ENCODE results near the gene LMF1.

The LMF1 gene

DNA sequence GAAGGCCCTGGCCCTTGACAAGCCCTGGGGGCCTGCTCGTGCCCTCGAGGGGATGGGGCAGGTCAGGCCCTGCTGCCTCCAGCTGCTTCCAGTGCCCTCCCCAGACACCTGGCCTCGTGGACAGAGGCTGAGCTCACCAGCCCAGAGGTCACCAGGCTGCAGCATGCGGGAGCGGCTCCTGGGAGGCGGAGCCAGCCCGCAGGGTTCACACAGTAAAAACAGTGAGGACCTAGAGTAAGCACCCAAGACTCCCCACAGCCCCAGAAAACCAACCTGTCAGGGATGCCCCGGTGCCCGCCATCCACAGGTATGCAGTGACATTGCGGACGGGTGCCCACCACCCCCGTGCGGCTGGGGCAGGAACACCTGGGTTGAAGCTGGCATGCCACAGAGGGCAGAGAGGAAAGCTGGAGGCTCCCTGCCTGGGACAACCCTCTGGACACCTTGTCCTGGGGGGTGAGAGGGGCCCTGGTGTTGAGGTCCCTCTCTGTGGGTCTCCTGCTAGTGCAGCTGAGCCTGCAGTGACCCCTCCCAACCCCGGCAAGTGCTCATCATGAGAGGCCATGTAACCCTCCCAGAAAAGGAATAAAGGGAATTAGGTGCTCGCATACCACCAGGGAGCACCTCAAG is 62.1 kb downstream of the LMF1 start:
- no peak for DNase-seq

DNA sequence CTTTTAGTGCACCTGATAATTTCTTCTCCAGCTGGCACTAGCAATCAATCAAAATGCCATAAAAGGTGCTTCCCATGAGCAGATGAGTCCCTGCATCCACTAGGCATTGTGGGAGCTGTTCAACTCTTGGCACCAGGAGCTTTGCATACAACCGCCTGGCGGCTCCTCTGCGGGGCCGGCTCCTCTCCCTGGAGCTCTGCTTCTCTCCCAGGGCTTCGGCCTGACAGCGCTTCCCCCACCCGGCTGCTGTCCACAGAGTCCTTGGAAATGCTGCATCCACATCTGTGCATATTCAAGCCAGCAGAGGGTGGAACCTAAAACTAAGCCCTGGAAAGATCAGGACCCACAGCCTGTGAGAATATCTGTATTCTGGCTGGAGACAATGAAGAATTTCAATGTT is 62.9 kb downstream of the LMF1 start:
- no peak for DNase-seq

DNA sequence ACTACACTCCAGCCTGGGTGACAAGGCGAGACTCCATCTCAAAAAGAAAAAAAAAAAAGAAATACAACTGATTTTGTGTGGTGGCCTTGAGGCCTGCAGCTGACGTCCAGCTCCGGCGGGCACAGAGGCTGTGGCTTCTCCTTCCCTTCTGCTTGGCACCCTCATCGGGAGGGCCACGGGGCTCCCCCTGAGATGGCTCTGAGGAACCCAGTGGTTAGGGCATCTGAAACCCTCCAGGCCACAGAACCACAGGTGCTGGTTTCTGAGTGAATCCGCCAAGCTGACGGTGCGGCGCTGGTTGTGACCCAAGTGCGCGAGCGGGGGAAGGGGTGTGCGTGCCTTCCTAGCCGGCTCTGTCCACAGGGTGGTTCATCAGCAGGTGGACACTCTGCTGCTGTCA is 63.4 kb downstream of the LMF1 start:
- no peak for DNase-seq

DNA sequence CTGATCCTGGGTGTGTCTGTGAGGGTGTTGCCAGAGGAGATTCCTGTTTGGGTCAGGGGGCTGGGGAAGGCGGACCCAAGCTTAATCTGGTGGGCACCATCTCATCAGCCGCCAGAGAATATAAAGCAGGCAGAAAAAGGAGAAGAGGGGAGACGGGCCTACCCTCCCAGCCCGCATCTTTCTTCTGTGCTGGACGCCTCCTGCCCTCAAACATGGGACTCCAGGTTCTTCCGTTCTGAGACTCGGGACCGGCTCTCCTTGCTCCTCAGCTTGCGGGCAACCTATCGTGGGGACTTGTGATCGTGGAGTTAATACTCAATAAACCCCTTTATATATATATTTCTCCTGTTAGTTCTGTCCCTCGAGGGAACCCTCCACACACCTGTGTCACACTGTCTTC is 64.5 kb downstream of the LMF1 start:
- no peak for DNase-seq

DNA sequence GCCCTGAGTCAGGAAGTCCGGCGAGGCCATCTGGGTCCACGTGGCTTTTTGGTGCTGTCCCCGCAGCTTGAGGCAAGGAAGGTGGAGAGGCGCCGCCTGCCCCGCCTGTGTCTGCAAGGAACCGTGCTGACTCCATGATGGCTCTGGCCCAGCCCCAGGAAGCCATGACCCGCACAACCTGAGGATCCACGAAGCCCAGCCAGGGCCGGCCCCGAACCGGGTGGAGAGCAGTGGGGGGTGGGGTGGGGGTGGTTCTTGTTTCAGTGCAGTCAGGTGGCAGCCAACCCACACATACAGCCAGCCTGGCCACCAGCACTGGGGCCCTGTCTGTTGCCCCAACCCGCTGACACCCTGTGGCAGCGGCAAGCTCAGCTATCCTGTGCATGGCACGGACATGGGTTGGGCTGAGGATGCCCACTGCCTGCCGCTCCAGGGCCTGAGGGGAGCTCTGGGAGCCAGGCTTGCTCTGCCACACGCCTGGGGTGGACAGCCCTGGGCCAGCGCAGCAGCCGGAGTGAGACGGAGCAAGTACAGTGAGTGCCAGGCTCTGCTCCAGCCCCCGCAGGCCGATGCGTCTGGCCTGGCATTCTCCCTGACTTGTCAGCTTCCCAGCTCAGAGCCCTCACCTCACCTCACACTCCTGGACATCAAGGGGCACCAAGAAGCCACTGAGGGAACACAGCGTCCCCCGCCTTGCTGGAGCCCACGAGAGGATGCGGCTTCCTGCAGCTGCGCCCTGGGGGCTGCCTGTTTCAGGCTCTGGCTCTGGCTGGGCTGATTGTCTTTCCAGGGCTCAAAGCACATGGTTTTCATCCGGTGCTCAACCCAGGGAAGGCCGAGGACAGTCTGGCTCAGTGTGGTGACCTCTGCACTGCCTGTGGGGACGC is 68.8 kb downstream of the LMF1 start:
- DNase-seq, result no peak

DNA sequence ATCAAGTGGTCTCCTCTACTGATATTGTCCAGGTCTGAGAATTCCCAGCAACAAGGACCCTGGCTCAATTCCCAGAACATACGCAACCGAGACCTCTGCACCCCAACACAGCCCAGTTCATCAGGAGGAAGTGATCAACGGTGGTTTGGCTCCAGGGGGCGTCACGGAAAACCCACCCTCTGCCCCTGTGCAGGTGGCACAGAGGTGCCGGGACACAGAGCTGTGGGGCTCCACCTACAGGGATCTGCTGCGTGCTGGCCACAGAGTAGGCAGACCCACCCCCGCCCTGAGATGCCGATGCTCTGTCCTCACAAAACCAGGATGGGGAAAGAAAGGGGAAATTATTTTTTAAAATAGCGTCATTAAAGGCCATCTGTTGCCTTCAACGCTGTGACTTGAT is 69.6 kb downstream of the LMF1 start:
- no peak for DNase-seq

DNA sequence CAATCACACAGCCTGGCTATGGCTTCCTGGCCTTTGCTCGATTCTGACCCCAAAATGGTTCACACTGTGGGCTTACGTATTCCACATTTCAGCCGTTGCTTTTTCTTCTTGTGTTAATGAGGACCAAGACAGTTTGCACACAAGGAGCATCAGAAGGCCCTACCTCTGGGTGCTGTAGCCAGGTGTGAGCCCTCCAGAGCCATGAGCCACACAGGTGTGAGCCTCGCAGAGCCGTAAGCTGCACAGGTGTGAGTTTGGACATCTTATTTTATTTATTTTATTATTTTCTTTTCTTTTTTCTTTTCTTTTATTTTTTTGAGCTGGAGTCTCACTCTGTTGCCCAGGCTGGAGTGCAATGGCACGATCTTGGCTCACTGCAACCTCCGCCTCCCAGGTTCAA is 70.6 kb downstream of the LMF1 start:
- no peak for DNase-seq

DNA sequence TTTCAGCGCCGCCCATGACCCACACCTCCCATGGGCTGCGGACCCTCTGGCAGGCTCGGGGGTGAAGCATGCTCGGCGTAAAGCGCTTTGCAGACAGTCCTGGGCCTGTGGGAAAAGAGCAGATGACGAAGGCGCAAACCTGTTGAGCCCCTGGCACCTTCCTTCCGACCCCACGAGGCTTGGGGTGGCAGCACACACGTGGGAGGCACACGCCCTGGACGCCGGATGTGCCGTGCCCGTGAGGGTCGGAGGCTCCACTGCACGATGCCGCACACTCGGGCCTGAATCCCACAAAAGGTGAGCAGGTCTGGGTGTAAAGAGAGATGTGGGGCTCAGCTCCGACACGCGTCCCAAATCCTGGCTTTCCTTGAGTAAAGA is 71.1 kb downstream of the LMF1 start:
- no peak for DNase-seq

DNA sequence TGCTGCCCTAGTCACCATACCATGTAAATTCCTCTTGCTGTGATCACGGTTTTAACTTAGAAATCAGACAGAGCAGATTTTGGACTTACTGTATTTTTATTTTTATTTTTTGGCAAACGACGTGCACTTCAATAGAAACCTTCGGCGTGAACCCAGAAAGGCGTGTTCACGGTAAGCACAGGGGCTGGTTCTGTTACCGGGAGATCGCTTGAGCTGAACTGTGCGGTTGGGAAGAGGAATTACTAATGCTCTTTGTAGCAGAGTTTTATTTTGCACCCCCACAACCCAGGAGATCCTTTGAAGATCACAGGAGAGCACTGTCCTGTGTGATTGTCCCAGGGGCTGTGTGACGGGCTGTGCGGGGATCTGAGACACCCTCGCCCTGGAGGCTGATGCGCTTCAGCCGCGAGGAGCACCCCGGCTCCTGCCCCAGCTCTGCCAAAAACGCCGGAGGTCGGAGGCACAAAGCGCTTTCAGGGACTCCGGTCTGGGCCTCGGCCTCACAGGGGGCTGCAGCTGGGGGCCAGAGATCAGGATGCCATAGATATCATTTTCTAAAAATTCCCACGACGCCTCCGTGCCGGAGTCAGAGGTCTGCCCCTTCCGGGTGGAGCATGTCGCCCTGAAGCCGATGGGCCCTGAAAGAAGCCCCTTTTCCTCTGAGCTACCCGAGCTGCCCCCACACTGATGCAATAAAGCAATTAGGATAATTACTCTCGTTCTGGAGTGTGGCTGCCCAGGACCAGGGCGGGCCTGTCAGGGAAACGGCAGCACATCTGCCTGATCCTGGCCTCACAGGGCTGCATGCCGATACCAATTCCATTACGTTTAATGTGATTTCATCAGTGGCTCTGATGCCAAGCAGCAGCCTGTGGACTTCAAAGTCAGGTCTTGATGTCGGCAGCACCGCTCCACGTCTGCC is 71.8 kb downstream of the LMF1 start:
- DNase-seq, result no peak

DNA sequence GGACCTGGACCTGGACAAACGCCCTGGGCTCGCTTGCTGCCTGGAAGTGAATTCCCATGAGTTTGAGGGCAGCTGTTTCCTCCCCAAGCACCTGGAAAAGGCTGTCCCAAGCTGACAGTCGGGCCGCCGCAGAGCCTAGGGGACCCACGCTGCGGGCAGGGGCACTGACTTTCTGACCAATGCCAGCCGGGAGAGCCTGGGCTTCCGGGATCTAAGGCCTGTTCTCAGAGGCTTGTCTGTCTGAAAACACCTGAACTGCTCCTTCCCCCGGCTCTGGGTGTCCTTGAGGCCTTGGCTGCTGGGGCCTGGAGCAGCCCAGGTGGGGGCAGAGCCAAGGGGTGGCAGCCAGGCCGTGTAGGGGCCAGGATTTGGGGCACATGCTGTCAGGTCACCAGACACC is 72.6 kb downstream of the LMF1 start:
- DNase-seq, result no peak

DNA sequence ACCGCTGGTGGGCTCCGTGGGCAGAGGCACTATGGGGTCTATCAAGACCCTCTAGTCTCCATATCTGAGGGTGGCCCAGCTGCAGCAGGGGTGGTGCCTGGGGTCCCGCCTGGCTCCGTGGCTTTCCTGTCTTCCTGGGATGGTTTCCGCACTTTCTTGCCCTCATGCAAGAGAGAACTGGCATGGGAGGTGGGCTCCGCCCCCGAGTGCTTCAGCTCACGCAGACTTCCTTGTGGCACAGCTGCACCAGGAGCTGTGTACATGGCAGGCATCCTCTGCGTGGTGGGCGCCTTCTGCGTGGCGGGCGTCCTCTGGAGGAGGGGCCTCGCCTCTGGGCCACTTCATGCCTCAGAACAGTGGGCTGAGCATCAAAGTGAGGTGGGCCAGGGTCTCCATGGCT is 73.1 kb downstream of the LMF1 start:
- no peak for DNase-seq

DNA sequence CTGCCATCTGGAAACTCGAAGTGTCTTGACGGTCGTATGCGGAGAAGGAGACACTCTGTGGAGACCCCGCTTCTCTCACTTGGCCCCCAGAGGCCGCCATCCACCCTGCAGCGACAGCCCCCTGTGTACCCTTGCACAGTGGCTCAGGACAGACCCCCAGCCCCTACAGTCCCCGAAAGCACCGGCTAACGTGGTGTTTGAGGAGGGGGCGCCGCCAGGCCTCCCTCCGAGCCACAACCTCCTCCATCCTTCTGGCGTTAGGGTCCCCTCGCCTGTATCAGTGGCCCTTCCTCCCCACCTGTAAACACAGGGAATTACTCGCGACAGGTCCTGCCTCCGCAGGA is 73.6 kb downstream of the LMF1 start:
- no peak for DNase-seq

DNA sequence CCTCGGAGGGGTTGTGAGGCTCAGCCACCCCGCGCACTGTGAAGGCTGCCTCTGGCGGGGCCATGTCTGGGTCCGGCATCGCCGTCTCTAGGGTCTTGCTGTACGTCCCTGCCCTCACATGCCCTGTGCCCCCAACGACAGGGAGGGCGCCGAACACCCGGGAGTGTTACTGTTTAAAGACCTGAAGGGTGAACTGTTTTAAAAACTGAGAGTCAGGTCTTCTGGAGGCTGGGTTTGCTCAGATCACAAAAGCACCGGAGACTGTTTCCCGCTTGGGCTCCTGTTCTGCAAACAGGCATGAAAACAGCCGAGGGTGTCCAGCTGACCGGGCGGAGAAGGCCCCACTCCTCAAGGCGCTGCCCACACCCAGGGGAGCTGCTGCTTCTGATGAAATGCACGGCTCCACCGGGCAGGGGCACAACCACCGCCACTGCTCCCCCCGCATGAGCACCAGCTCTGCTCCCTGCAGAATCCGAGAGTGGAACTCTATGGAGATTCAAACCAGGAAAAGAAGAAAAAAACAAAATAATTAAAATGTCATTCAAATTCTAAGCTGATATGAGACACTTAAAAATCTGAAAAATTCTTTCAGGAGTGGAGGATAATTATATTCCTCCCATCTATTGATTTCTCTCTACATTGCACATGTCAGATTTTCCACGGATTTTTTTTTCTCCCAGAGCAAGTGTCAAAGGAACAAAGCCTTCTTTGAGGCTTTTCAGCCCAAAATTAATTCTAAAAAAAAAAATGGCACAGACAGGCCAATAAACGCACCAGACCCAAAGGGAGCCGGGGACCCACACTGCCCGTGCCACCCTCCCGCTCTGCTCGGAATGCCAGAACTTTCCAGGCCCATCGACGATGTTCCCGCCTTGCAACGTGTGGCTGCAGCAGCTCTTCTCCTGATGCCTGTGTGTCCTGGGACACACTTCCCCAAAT is 74.3 kb downstream of the LMF1 start:
- no peak for DNase-seq

DNA sequence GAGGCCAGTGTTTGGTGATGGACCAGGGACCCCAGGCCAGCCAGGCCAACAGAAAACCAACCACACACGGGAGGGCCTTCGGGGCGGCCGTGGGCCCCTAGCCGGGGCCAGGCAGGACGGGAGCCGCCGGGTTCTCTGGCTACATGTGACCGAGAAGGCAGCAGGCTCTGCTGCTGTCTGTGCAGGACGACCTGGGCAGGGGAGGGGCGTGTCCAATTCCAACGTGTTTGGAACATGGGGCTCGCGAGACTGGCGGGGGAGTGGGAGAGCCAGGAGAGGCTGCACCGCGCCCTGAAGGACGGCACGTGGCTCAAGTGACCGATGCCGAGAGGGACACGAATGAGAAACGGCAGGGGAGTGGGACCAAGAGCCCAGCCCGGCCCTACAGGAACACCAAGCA is 75.4 kb downstream of the LMF1 start:
- no peak for DNase-seq

DNA sequence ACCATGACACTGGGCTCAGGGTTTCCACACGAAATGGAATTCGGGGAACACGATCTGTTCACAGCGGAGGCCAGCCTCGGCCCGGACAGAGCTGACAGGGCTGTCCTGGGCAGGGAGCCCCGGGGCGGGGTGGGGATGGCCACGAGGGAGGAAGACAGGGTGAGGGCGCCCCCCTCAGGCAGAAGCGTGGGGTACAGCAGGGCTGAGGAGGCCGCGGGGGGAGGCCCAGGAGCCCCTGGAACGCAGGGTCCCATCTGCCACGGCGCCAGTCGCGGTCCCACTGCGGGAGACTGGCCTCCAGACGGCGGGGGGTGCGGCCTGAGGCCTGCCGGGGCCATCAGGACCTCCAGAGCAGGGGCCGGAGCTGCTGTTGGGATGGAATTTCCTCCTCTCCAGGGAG is 75.9 kb downstream of the LMF1 start:
- no peak for DNase-seq

DNA sequence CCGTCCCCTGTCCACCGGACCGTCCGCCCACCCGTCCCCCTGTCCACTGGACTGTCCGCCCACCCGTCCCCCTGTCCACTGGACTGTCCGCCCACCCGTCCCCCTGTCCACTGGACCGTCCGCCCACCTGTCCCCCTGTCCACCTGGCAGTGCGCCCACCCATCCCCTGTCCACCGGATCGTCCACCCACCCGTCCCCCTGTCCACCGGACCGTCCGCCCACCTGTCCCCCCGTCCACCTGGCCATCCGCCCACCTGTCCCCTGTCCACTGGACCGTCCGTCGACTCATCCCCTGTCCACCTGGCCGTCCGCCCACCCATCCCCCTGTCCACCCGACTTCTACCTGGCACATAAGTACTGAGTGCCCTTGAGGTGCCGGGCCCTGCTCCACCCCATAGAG is 76.6 kb downstream of the LMF1 start:
- no peak for DNase-seq

DNA sequence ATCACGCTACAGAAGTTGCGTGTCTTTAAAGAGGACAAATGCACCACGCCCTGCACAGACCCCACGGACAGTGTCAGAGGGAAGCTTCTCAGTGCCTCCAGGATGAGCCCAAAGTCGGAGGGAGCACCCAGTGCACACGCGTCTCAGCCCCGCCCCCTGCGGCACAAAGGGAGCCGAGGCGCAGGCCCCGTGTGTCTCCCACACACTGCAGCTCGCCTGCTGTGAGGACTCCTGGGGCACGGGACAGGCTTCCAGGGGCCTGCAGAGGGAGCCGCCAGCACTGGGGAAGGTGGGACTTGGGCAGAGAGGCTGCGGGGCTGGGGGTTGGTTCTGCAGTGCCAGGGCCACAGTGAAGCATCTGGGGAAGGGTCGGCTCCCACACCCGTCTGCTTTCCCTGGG is 77.4 kb downstream of the LMF1 start:
- DNase-seq, result no peak

DNA sequence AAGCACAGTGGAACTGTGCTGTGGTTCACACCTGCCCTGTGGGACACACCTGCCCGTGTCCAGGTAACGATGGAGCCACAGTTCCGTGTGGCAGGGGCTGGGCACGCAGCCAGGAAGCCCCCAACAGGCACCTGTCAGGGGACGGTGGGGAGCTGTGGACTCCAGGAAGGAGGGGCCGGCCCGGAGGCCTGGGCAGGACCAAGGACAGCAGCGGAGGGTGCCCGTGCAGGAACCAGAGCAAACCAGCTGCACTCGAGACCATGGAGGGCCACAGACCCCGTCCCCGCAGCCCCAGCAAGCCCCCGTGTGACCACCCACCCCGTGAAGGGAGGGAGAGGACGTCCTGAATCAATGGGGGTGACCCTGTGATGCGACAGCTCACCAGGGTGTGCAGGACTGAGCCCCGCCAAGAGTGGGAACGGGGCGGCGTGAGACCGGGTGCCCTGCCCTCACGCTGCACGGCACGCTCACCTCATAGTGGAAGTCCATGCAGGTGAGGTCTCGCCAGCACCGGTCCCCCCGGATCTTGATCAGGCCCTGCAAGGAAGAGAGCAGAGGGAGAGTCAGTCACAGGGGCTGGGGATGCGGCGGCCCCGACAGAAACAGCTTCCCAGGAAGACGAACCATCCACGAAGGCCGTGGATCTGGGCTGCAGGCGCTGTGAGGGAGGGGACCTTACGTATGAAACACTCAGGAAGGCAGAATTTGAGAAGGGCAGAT is 78.1 kb downstream of the LMF1 start:
- DNase-seq, result no peak

DNA sequence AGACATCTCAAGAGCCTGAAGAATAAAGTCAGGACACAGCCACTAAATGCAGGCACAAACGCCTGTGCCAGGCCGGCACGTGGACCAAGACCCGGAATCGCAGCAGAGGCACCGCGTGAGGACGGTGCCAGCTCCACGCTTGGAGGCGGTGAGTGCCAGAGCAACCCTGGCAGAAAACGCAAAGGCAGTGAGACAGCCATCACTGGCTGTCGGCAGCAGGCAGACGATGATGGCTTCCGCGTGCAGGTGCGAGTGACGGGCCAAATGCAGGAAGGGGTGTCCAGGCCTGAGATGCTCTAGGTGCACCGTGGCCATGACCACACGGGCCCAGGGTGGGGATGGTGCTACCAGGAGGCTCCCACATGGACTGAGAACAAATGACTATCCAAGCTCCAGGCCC is 78.8 kb downstream of the LMF1 start:
- DNase-seq, result no peak

DNA sequence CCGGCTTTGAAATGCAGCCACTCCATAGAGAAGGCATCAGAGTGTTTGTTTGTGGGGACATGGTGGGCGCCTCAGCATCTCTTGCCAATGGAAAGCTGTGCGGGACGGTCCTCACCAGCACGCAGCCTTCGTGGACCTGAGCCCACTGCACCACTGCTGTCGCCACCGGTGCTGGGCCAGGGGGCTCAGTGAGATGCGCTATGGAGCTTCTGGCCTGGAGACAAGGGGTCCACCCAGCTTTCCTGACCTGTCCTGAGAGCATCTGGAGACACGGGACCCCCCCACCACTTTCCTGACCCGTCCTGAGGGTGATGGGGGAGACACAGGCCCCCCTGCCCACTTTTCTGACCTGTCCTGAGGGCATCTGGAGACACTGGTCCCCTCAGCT is 79.4 kb downstream of the LMF1 start:
- DNase-seq, result no peak

DNA sequence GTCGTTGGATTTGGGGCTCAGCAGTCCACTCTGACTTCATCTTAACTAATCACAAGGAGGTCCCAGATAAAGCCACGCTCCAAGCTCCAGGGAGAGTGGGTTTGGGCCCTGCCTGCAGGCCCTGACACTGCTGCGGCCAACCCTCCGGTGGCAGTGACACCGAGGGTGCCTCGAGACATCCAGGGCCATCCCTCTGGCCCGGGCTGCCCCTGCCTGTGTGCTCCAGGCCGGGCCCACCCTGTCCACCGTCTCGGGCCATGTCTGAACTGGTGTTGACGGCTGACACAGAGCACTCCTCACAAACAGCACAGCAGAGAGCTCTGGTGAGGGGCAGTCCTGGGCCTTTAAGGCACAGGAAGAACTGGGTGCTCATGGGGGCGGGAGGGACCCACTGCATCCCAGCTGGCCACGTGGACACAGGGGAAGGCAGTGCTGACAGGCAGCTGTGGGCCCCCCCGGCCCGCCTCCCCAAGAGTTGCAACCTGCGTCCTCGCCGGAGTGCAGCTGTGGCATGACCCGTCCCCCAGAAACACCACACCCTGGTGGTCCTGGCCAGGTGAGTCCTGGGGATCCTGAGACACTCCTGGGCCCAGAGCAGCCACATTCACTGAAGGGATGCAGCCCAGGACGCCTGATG is 80.0 kb downstream of the LMF1 start:
- no peak for DNase-seq

DNA sequence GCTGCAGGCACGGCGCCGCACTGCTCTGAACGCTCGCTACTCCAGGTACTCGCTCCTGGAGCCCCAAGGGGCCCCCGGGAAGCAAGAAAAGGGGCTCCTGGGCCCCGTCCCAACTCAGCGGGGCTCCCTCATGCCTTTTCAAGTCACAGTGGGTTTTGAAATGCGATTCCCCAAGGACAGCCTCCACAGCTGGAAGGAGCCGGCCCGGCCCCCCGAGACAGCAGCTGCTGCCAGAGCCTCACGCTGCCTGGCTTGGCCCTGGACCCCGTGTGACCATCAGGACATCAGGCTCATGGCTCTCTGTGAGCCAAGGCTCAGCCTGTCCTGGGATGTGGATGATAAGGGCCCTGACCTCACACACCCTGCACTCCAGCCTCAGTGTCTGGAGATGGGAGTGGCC is 80.6 kb downstream of the LMF1 start:
- DNase-seq, result no peak
